HEK293 (cell line): ENCODE results near the gene SLCO6A1.

Source experiments
- CTCF ChIA-PET: fragments of 350-600 bp; formaldehyde crosslinking; extraction: SDS; loops from one replicate; lab custom pipeline; 2021; ENCODE audit warnings: antibody characterized with exemption; lab: Yijun Ruan, JAX
- POLR2A ChIA-PET: fragments of 300-600 bp; formaldehyde crosslinking; extraction: SDS; loops from one replicate; lab custom pipeline; 2020; ENCODE audit warnings: antibody characterized with exemption, inconsistent platforms; lab: Yijun Ruan, JAX
- H3K27ac ChIP-seq: fragments of 200-500 bp; sonication (Bioruptor generic); 2 replicates; pipeline ENCODE4 v1.5.1; 2014; ENCODE audit warnings: low read depth, low read length, control low read depth, inconsistent platforms; ENCODE audit errors: extremely low read depth
- H3K36me3 ChIP-seq, 2 experiments: fragments of 200-500 bp in 1 of 2; sonication (Bioruptor generic) in 1 of 2; 1 replicate in 1 of 2; 2 replicates in 1 of 2; pipeline ENCODE4 v1.5.1; 2014 to 2017; ENCODE audit warnings: inconsistent platforms in 2 of 2, low read length in 2 of 2; ENCODE audit not compliant: control insufficient read depth in 2 of 2, insufficient read depth in 1 of 2
- H3K4me1 ChIP-seq: fragments of 200-500 bp; sonication (Bioruptor generic); 2 replicates; pipeline ENCODE4 v1.5.1; 2014; ENCODE audit warnings: mild to moderate bottlenecking, low read length, inconsistent platforms; ENCODE audit not compliant: control insufficient read depth, insufficient read depth
- H3K4me3 ChIP-seq: 2 replicates; pipeline ENCODE4 v1.5.1; 2011; ENCODE audit warnings: low read depth, mild to moderate bottlenecking, control low read depth, low read length, moderate library complexity
- H3K9me3 ChIP-seq: fragments of 200-500 bp; sonication (Bioruptor generic); 2 replicates; pipeline ENCODE4 v1.5.1; 2014; ENCODE audit warnings: low read depth, low read length, inconsistent platforms; ENCODE audit not compliant: control insufficient read depth, insufficient read depth
- FEZF1 ChIP-seq: fragments of 450-650 bp; formaldehyde crosslinking; IDR thresholded peaks from 2 replicates; pipeline ENCODE4 v1.5.1; 2016; ENCODE audit warnings: missing biosample characterization, missing genetic modification characterization
- GLIS1 ChIP-seq: fragments of 450-650 bp; formaldehyde crosslinking; IDR thresholded peaks from 2 replicates; pipeline ENCODE4 v1.5.1; 2016; ENCODE audit warnings: missing biosample characterization, missing genetic modification characterization
- KLF10 ChIP-seq: fragments of 450-650 bp; IDR thresholded peaks from 2 replicates; pipeline ENCODE4 v1.5.1; 2018; ENCODE audit warnings: missing biosample characterization, mild to moderate bottlenecking, missing genetic modification characterization
- PRDM1 ChIP-seq: fragments of 450-650 bp; formaldehyde crosslinking; IDR thresholded peaks from 2 replicates; pipeline ENCODE4; 2016; ENCODE audit warnings: missing biosample characterization, missing genetic modification characterization
- REPIN1 ChIP-seq: fragments of 450-650 bp; formaldehyde crosslinking; IDR thresholded peaks from 2 replicates; pipeline ENCODE4 v1.5.1; 2017; ENCODE audit warnings: missing biosample characterization, missing genetic modification characterization, low read depth
- SCRT2 ChIP-seq: fragments of 450-650 bp; formaldehyde crosslinking; IDR thresholded peaks from 2 replicates; pipeline ENCODE4 v1.5.1; 2016; ENCODE audit warnings: missing biosample characterization, missing genetic modification characterization
- ZBTB8A ChIP-seq: fragments of 450-650 bp; formaldehyde crosslinking; IDR thresholded peaks from 2 replicates; pipeline ENCODE4 v1.5.1; 2016; ENCODE audit warnings: missing biosample characterization, missing genetic modification characterization
- ZNF121 ChIP-seq: fragments of 450-650 bp; formaldehyde crosslinking; IDR thresholded peaks from 2 replicates; pipeline ENCODE4 v1.5.1; 2016; ENCODE audit warnings: missing biosample characterization, missing genetic modification characterization
- ZNF16 ChIP-seq: fragments of 450-650 bp; formaldehyde crosslinking; IDR thresholded peaks from 2 replicates; pipeline ENCODE4 v1.5.1; 2016; ENCODE audit warnings: low read depth, missing biosample characterization, missing genetic modification characterization
- ZNF175 ChIP-seq: fragments of 450-650 bp; formaldehyde crosslinking; IDR thresholded peaks from 2 replicates; pipeline ENCODE4 v1.5.1; 2016; ENCODE audit warnings: missing biosample characterization, missing genetic modification characterization
- ZNF350 ChIP-seq: fragments of 450-650 bp; formaldehyde crosslinking; IDR thresholded peaks from 2 replicates; pipeline ENCODE4 v1.5.0; 2017; ENCODE audit warnings: missing biosample characterization, mild to moderate bottlenecking, missing genetic modification characterization
- ZNF37A ChIP-seq: fragments of 450-650 bp; IDR thresholded peaks from 2 replicates; pipeline ENCODE4 v1.5.1; 2018; ENCODE audit warnings: missing biosample characterization, missing genetic modification characterization
- ZNF423 ChIP-seq: fragments of 450-650 bp; formaldehyde crosslinking; IDR thresholded peaks from 2 replicates; pipeline ENCODE4 v1.5.1; 2016; ENCODE audit warnings: missing biosample characterization, missing genetic modification characterization
- ZNF585B ChIP-seq: fragments of 450-650 bp; formaldehyde crosslinking; IDR thresholded peaks from 2 replicates; pipeline ENCODE4 v1.5.1; 2016; ENCODE audit warnings: missing biosample characterization, missing genetic modification characterization
- ZNF768 ChIP-seq: fragments of 450-650 bp; formaldehyde crosslinking; IDR thresholded peaks from 2 replicates; pipeline ENCODE4 v1.5.1; 2018; ENCODE audit warnings: missing biosample characterization, mild to moderate bottlenecking, missing genetic modification characterization

Gene SLCO6A1

GRCh38 chr5:102341681-102342288, 157.0 kb downstream of the SLCO6A1 start:
- H3K36me3 ChIP-seq = no peaks in the 10 kb centered on the region
- no peaks in the 10 kb centered on the region for H3K9me3 ChIP-seq
- no peaks in the 10 kb centered on the region for H3K4me1 ChIP-seq
- CTCF ChIA-PET = no interaction called here
- no peak overlapping the region for H3K4me3 ChIP-seq
- H3K27ac ChIP-seq = no peak overlapping the region
- POLR2A ChIA-PET = no interaction called here
- no peak for TF ChIP-seq ZNF37A (tag by site-specific recombination)
- TF ChIP-seq FEZF1 = peak; percentile 25; the same call in 1 of the 2 replicates
- peak; percentile 68 for TF ChIP-seq GLIS1

DNA sequence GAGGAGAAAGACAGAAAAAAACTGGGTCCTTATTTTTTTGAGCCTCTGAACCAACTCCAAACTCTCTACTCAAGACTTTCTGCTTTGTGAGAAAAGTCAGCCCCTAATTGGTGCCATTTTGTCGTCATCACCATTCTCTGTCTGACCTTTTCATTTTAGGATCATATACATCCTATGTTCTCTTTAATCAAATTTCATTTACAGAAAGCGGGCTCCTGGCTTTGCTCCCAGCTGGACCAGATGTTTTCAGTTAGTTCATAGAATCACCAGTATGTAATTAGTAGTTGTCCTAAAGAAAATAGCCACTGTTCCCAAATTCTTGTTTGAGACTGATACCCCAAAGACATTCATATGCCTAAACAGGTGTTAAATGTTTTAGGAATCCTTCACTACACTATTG, 174.1 kb downstream of the SLCO6A1 start:
- TF ChIP-seq ZNF175 (tag by site-specific recombination) = no peak
- no peak for TF ChIP-seq ZNF585B (tag by site-specific recombination)
- no peak for TF ChIP-seq ZNF16 (tag by site-specific recombination)
- TF ChIP-seq ZNF350 (tag by site-specific recombination) = no peak
- no peak for TF ChIP-seq ZNF423
- no peak for TF ChIP-seq ZNF768 (tag by site-specific recombination)
- TF ChIP-seq SCRT2 (tag by site-specific recombination) = no peak
- TF ChIP-seq KLF10 (tag by site-specific recombination) = no peak
- no peak for TF ChIP-seq ZNF121 (tag by site-specific recombination)
- TF ChIP-seq PRDM1 (tag by site-specific recombination) = no peak
- no peak for TF ChIP-seq REPIN1 (tag by site-specific recombination)
- TF ChIP-seq ZBTB8A (tag by site-specific recombination) = no peak
- POLR2A ChIA-PET = no interaction called here
- Histone ChIP-seq H3K36me3 (no peaks in the 10 kb centered on the region), H3K4me3 (no peak overlapping the region), H3K27ac (no peak overlapping the region), H3K4me1 (no peaks in the 10 kb centered on the region), H3K9me3 (no peaks in the 10 kb centered on the region)
- CTCF ChIA-PET = no interaction called here
